SK-N-SH (cell line): Measurements from ENCODE around the gene SMIM3. TPM values are rescaled to one million over a fixed set of nuclear protein-coding genes. Genes with fewer than 3 reads are reported as not detected.

ENCODE experiments used
- CTCF ChIA-PET: fragments of 300-600, 350-600 bp; formaldehyde crosslinking; extraction: SDS; loops from one replicate; lab custom pipeline; 2021; lab: Yijun Ruan, JAX
- POLR2A ChIA-PET: fragments of 350-600 bp; sonication (Branson Sonifier 250); formaldehyde crosslinking; extraction: SDS; loops from one replicate; lab custom pipeline; 2020; ENCODE audit warnings: antibody characterized with exemption, inconsistent platforms; lab: Yijun Ruan, JAX
- DNase-seq: peaks from one replicate; pipeline ENCODE4 v3.0.0; 2012
- H2AFZ ChIP-seq: fragments of 200-600 bp; sonication (generic); 2 replicates; pipeline ENCODE4 v1.8.1; 2016; ENCODE audit warnings: antibody characterized with exemption, mild to moderate bottlenecking, low read depth
- H3F3A ChIP-seq: fragments of 200-600 bp; sonication (generic); replicated peaks from 2 replicates; pipeline ENCODE3; 2016; ENCODE audit warnings: antibody characterized with exemption, mild to moderate bottlenecking; ENCODE audit not compliant: insufficient read depth
- H3K27ac ChIP-seq, 2 experiments: fragments of 200-500 bp in 1 of 2; fragments of 200-600 bp in 1 of 2; sonication (Bioruptor generic) in 1 of 2; sonication (generic), shearing (Covaris generic) in 1 of 2; 2 replicates each; pipeline versions ENCODE4 v1.5.1 to v1.6.1; 2014 to 2016; ENCODE audit warnings: low read depth in 2 of 2, inconsistent platforms in 1 of 2, low read length in 1 of 2, mild to moderate bottlenecking in 1 of 2, mixed read lengths in 1 of 2
- H3K27me3 ChIP-seq: fragments of 200-600 bp; sonication (generic), shearing (Covaris generic); 2 replicates; pipeline ENCODE4 v1.6.1; 2016; ENCODE audit warnings: mixed run types; ENCODE audit not compliant: insufficient read depth
- H3K36me3 ChIP-seq, 2 experiments: fragments of 200-500 bp in 1 of 2; fragments of 200-600 bp in 1 of 2; sonication (Bioruptor generic) in 1 of 2; sonication (generic) in 1 of 2; replicated peaks in 1 of 2; 2 replicates each; pipeline versions ENCODE3 to v1.5.1; 2014 to 2016; ENCODE audit warnings: low read length in 1 of 2, mild to moderate bottlenecking in 1 of 2; ENCODE audit not compliant: insufficient read depth in 2 of 2, control insufficient read depth in 1 of 2
- H3K4me1 ChIP-seq, 2 experiments: fragments of 200-500 bp in 1 of 2; fragments of 200-600 bp in 1 of 2; sonication (Bioruptor generic) in 1 of 2; sonication (generic), shearing (Covaris generic) in 1 of 2; 2 replicates each; pipeline versions ENCODE4 v1.5.1 to v1.6.1; 2014 to 2016; ENCODE audit warnings: low read depth in 1 of 2, low read length in 1 of 2, mixed run types in 1 of 2; ENCODE audit not compliant: insufficient read depth in 2 of 2, control insufficient read depth in 1 of 2
- H3K4me2 ChIP-seq: fragments of 200-600 bp; sonication (generic), shearing (Covaris generic); 2 replicates; pipeline ENCODE4 v1.6.1; 2017; ENCODE audit warnings: mixed run types
- H3K4me3 ChIP-seq, 2 experiments: fragments of 200-500 bp in 1 of 2; fragments of 200-600 bp in 1 of 2; sonication (Bioruptor generic) in 1 of 2; sonication (generic), shearing (Covaris generic) in 1 of 2; 2 replicates each; pipeline versions ENCODE4 v1.5.1 to v1.8.1; 2014 to 2016; ENCODE audit warnings: low read depth in 2 of 2, inconsistent platforms in 1 of 2, low read length in 1 of 2, mild to moderate bottlenecking in 1 of 2, mixed read lengths in 1 of 2, moderate library complexity in 1 of 2
- H3K79me2 ChIP-seq: fragments of 200-600 bp; sonication (generic); 2 replicates; pipeline ENCODE4 v1.8.1; 2017; ENCODE audit warnings: mild to moderate bottlenecking; ENCODE audit not compliant: insufficient read depth
- H3K9ac ChIP-seq: fragments of 200-600 bp; sonication (generic); 2 replicates; pipeline ENCODE4 v1.6.1; 2017; ENCODE audit warnings: mixed run types
- H3K9me2 ChIP-seq: fragments of 200-600 bp; sonication (generic); 2 replicates; pipeline ENCODE4 v1.6.1; 2017; ENCODE audit warnings: mixed run types
- H3K9me3 ChIP-seq: fragments of 200-600 bp; sonication (generic); 2 replicates; pipeline ENCODE4 v1.6.1; 2017; ENCODE audit warnings: mixed run types, mild to moderate bottlenecking, moderate library complexity
- H4K20me1 ChIP-seq: fragments of 200-600 bp; sonication (generic); 2 replicates; pipeline ENCODE4 v1.6.1; 2017; ENCODE audit warnings: mild to moderate bottlenecking, mixed run types; ENCODE audit not compliant: insufficient read depth
- CHD2 ChIP-seq: fragments of 150-350 bp; IDR thresholded peaks from 2 replicates; pipeline ENCODE4 v1.6.1; 2018; ENCODE audit warnings: low read length; ENCODE audit not compliant: partially characterized antibody
- CTCF ChIP-seq: fragments of 200-600 bp; sonication (generic); IDR thresholded peaks from 2 replicates; pipeline ENCODE4 v1.6.1; 2017; ENCODE audit warnings: antibody characterized with exemption, mild to moderate bottlenecking, moderate library complexity
- ELF1 ChIP-seq: IDR thresholded peaks from 2 replicates; pipeline ENCODE4 v1.4.0; 2012
- FOSL2 ChIP-seq: IDR thresholded peaks from 2 replicates; pipeline ENCODE4 v1.4.0; 2012; ENCODE audit warnings: low read depth, mild to moderate bottlenecking, moderate library complexity, borderline replicate concordance
- FOXM1 ChIP-seq: IDR thresholded peaks from 2 replicates; pipeline ENCODE4 v1.4.0; 2012; ENCODE audit warnings: low read depth, mild to moderate bottlenecking
- GATA2 ChIP-seq: sonication (generic); formaldehyde crosslinking; IDR thresholded peaks from 2 replicates; pipeline ENCODE4 v1.5.0; 2020; ENCODE audit warnings: mild to moderate bottlenecking, missing genetic modification reagents
- IRF3 ChIP-seq: fragments of 150-350 bp; IDR thresholded peaks from 2 replicates; pipeline ENCODE4 v1.6.1; 2016; ENCODE audit warnings: mild to moderate bottlenecking, low read depth, low read length
- MAX ChIP-seq: IDR thresholded peaks from 2 replicates; pipeline ENCODE4 v1.4.0; 2012; ENCODE audit warnings: low read depth
- MEF2A ChIP-seq: IDR thresholded peaks from 2 replicates; pipeline ENCODE4 v1.4.0; 2012; ENCODE audit warnings: low read depth, borderline replicate concordance
- MXI1 ChIP-seq: IDR thresholded peaks from 2 replicates; pipeline ENCODE4 v1.6.1; 2012; ENCODE audit warnings: mild to moderate bottlenecking, low read depth, low read length, improper control_type of control experiment
- REST ChIP-seq: IDR thresholded peaks from 2 replicates; pipeline ENCODE4 v1.6.1; 2012; ENCODE audit warnings: mild to moderate bottlenecking, low read depth, low read length, moderate library complexity
- RFX5 ChIP-seq: IDR thresholded peaks from 2 replicates; pipeline ENCODE4 v1.6.1; 2012; ENCODE audit warnings: mild to moderate bottlenecking, improper control_type of control experiment, low read length
- RXRA ChIP-seq: IDR thresholded peaks from 2 replicates; pipeline ENCODE4 v1.4.0; 2012; ENCODE audit warnings: low read depth, mild to moderate bottlenecking, borderline replicate concordance
- SIN3A ChIP-seq: IDR thresholded peaks from 2 replicates; pipeline ENCODE4 v1.6.1; 2012; ENCODE audit warnings: low read depth, mild to moderate bottlenecking, low read length, moderate library complexity, borderline replicate concordance
- SMC3 ChIP-seq: IDR thresholded peaks from 2 replicates; pipeline ENCODE4 v1.6.1; 2012; ENCODE audit warnings: low read depth, low read length, improper control_type of control experiment
- TEAD4 ChIP-seq: IDR thresholded peaks from 2 replicates; pipeline ENCODE4 v1.4.0; 2012; ENCODE audit warnings: mild to moderate bottlenecking, borderline replicate concordance; ENCODE audit not compliant: insufficient read depth
- USF1 ChIP-seq: IDR thresholded peaks from 2 replicates; pipeline ENCODE4 v1.4.0; 2012; ENCODE audit warnings: low read depth, borderline replicate concordance
- YY1 ChIP-seq: IDR thresholded peaks from 2 replicates; pipeline ENCODE4 v1.4.0; 2012; ENCODE audit warnings: low read depth, mild to moderate bottlenecking
- WGBS: methylation state at CpG from one replicate; pipeline ENCODE4 v1.1.6; 2017; ENCODE audit warnings: low lambda C conversion rate; 5-methylcytosine and 5-hydroxymethylcytosine counted together
- polyA plus RNA-seq, 3 experiments: library from polyadenylated mRNA; depleted of rRNA; stranded (reverse); fragments of >200 nt; gene quantifications; 2 replicates each; pipeline ENCODE4 v1.2.3, GENCODE V29; 2012

SMIM3 gene
- polyA plus RNA-seq, 1 of the 3 experiments (the other 2 are of a cell fraction): 39.9 TPM

- DNase-seq: peak; percentile 19
- CTCF ChIA-PET: interaction anchor here (1.0 to 3.0 kb wide), 4 partner anchors 28 to 190 kb away, joined by 3 to 9 read pairs (median 6); partner anchors contain the start of genes RBM22 and SMIM3
- Histone ChIP-seq H3K79me2 (peaks cover 94% of the 10 kb centered on the region), H3K4me2 (0 out of 2 replicates have a peak overlapping the region, but pooled peaks have one; percentile 4), H3K36me3 (peaks cover 56 to 60% of the 10 kb centered on the region in 2 experiments), H3K9me2 (no peaks in the 10 kb centered on the region), H4K20me1 (no peaks in the 10 kb centered on the region), H3K9ac (no peak overlapping the region), H3F3A (peaks cover 25% of the 10 kb centered on the region), H3K4me1 (peaks cover 12 to 19% of the 10 kb centered on the region in 2 experiments; a peak in 3 of 4 replicates), H2AFZ (no peak overlapping the region), H3K9me3 (no peaks in the 10 kb centered on the region), H3K27me3 (no peaks in the 10 kb centered on the region), H3K27ac (peak overlapping the region; percentile 51 to 77; a peak in 3 of 4 replicates), H3K4me3 (no peak overlapping the region)
- TF ChIP-seq MXI1 (no peak), FOSL2 (peak; percentile 6; the same call in 1 of the 2 replicates)
- POLR2A ChIA-PET: no interaction called here
- 28% methylated on average over 2 of the region's 2 CpGs for WGBS
Observed at GRCh38 chr5:150750469-150750868, 28.1 kb upstream of the SMIM3 start.

GRCh38 chr5:150751096-150751891 lies 27.3 kb upstream of the SMIM3 start:
- 20% methylated on average over 3 of the region's 3 CpGs for WGBS
- H3K27me3 ChIP-seq: no peaks in the 10 kb centered on the region
- POLR2A ChIA-PET: no interaction called here
- H3F3A ChIP-seq: peaks cover 25% of the 10 kb centered on the region
- CTCF ChIA-PET: interaction anchor here (1.0 to 3.0 kb wide), 8 partner anchors 10 to 193 kb away, joined by 3 to 9 read pairs (median 3); partner anchors contain the start of genes RBM22 and SMIM3
- H3K4me3 ChIP-seq: no peak overlapping the region
- H3K4me2 ChIP-seq: 0 out of 2 replicates have a peak overlapping the region, but pooled peaks have one; percentile 4
- no peak overlapping the region for H3K9ac ChIP-seq
- DNase-seq: peak; percentile 35
- peak overlapping the region; percentile 51 to 77 for H3K27ac ChIP-seq
- peaks cover 62 to 69% of the 10 kb centered on the region in 2 experiments for H3K36me3 ChIP-seq
- H4K20me1 ChIP-seq: no peaks in the 10 kb centered on the region
- H2AFZ ChIP-seq: no peak overlapping the region
- no peaks in the 10 kb centered on the region for H3K9me2 ChIP-seq
- H3K9me3 ChIP-seq: no peaks in the 10 kb centered on the region
- peaks cover 12 to 19% of the 10 kb centered on the region in 2 experiments; a peak in 3 of 4 replicates for H3K4me1 ChIP-seq
- H3K79me2 ChIP-seq: peaks cover 95% of the 10 kb centered on the region
- TF ChIP-seq CTCF: no peak
- TF ChIP-seq FOXM1: no peak
- TF ChIP-seq YY1: no peak
- no peak for TF ChIP-seq IRF3
- TF ChIP-seq TEAD4: no peak
- no peak for TF ChIP-seq MAX
- TF ChIP-seq SIN3A: no peak
- no peak for TF ChIP-seq USF1
- no peak for TF ChIP-seq REST
- TF ChIP-seq CHD2: no peak
- TF ChIP-seq ELF1: no peak
- no peak for TF ChIP-seq GATA2 (CRISPR knock-in tag)
- TF ChIP-seq RFX5: no peak
- no peak for TF ChIP-seq SMC3
- TF ChIP-seq MEF2A: no peak
- TF ChIP-seq RXRA: no peak
